GM19463 (cell line): ENCODE measurements around the gene TMPRSS9.
"Not testable (repeated sequence)": the region's sequence is repeated elsewhere in the genome, so short reads cannot be mapped to it uniquely, and the experiment has no call there.

Source experiments
- ATAC-seq: cut with Tn5 transposase; IDR thresholded peaks from one replicate; pipeline ENCODE4 v1.9.1; 2021; ENCODE audit warnings: mild to moderate bottlenecking, moderate library complexity; ENCODE audit not compliant: unreplicated experiment

The TMPRSS9 gene

GRCh38 chr19:2387367-2388288 is 27.6 kb downstream of the TMPRSS9 start:
- ATAC-seq, result no peak

- ATAC-seq, result no peak
Measured at GRCh38 chr19:2389594-2389993, 29.5 kb downstream of the TMPRSS9 start.

- no peak for ATAC-seq
Measured at GRCh38 chr19:2391118-2391725, 31.2 kb downstream of the TMPRSS9 start.

GRCh38 chr19:2392366-2392765 is 32.3 kb downstream of the TMPRSS9 start:
- ATAC-seq, result no peak

- ATAC-seq, result not testable (repeated sequence)
Measured at GRCh38 chr19:2392899-2393298, 32.8 kb downstream of the TMPRSS9 start.

GRCh38 chr19:2394054-2394441 is 34.0 kb downstream of the TMPRSS9 start:
- ATAC-seq, result no peak

- ATAC-seq, result no peak
Measured at GRCh38 chr19:2394442-2395292, 34.6 kb downstream of the TMPRSS9 start.

GRCh38 chr19:2395293-2395829 is 35.3 kb downstream of the TMPRSS9 start:
- ATAC-seq, result not testable (repeated sequence)

GRCh38 chr19:2397173-2397572 is 37.1 kb downstream of the TMPRSS9 start:
- not testable (repeated sequence) for ATAC-seq

- no peak for ATAC-seq
Measured at GRCh38 chr19:2398735-2399305, 38.8 kb downstream of the TMPRSS9 start.

- no peak for ATAC-seq
Measured at GRCh38 chr19:2399582-2399981, 39.5 kb downstream of the TMPRSS9 start.

GRCh38 chr19:2408247-2408646 is 48.2 kb downstream of the TMPRSS9 start:
- ATAC-seq, result no peak

- ATAC-seq, result no peak
Measured at GRCh38 chr19:2409352-2409912, 49.4 kb downstream of the TMPRSS9 start.

- no peak for ATAC-seq
Measured at GRCh38 chr19:2410023-2410422, 50.0 kb downstream of the TMPRSS9 start.

GRCh38 chr19:2411709-2412108 is 51.6 kb downstream of the TMPRSS9 start:
- no peak for ATAC-seq

- ATAC-seq, result no peak
Measured at GRCh38 chr19:2412449-2412848, 52.4 kb downstream of the TMPRSS9 start.

- ATAC-seq, result no peak
Measured at GRCh38 chr19:2413159-2413558, 53.1 kb downstream of the TMPRSS9 start.

- no peak for ATAC-seq
Measured at GRCh38 chr19:2413629-2414028, 53.6 kb downstream of the TMPRSS9 start.

GRCh38 chr19:2415281-2415972 is 55.4 kb downstream of the TMPRSS9 start:
- no peak for ATAC-seq

GRCh38 chr19:2415973-2416319 is 55.9 kb downstream of the TMPRSS9 start:
- ATAC-seq, result no peak
